Hepatocyte (in vitro differentiated cells): ENCODE data around the gene CDCA3.
"Not testable (repeated sequence)": the region's sequence is repeated elsewhere in the genome, so short reads cannot be mapped to it uniquely, and the experiment has no call there.

Experiments
- CTCF ChIP-seq: fragments of 200-600 bp; sonication (generic); IDR thresholded peaks from 2 replicates; pipeline ENCODE4 v1.5.1; 2016; ENCODE audit warnings: antibody characterized with exemption, mild to moderate bottlenecking; ENCODE audit not compliant: poor library complexity
- EZH2phosphoT487 ChIP-seq: fragments of 200-600 bp; sonication (generic); IDR thresholded peaks from one replicate; pipeline ENCODE4 v1.6.1; 2018; ENCODE audit warnings: antibody characterized with exemption, mild to moderate bottlenecking, low read depth, moderate library complexity; ENCODE audit not compliant: unreplicated experiment, severe bottlenecking

GRCh38 chr12:6865307-6865706, 14.2 kb upstream of the CDCA3 start:
- not testable (repeated sequence) for TF ChIP-seq CTCF, EZH2phosphoT487
